ENCODE results near the gene PRADC1. TPM values are rescaled to one million over a fixed set of nuclear protein-coding genes. Genes with fewer than 3 reads are reported as not detected.
"Not testable (repeated sequence)": the region's sequence is repeated elsewhere in the genome, so short reads cannot be mapped to it uniquely, and the experiment has no call there.

The PRADC1 gene
- polyA plus RNA-seq, 1 donor: 33.0 TPM

- not testable (repeated sequence) for DNase-seq
Measured at GRCh38 chr2:73200281-73200680, 32.8 kb downstream of the PRADC1 start.

GRCh38 chr2:73197579-73197978, 35.5 kb downstream of the PRADC1 start:
- no peak for DNase-seq

DNA sequence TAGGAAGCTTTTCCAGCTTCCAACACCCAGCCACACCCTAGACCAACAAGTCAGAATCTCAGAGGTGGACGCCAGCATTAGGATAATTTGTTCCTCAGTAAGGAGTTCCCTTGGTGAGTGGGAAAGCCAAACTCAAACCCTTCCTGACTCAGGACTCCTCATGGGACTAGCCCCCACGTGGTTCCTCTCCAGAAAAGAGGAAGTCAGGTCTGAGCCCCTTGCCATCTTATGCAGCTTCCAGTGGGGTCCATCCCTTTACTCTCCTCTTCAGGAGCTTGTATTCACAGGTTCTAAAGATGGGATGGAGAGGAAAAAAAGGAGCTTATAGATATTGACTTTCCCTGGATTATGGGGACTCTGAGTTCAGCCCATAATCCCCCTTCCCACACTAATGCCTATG, 45.5 kb downstream of the PRADC1 start:
- DNase-seq: no peak

DNA sequence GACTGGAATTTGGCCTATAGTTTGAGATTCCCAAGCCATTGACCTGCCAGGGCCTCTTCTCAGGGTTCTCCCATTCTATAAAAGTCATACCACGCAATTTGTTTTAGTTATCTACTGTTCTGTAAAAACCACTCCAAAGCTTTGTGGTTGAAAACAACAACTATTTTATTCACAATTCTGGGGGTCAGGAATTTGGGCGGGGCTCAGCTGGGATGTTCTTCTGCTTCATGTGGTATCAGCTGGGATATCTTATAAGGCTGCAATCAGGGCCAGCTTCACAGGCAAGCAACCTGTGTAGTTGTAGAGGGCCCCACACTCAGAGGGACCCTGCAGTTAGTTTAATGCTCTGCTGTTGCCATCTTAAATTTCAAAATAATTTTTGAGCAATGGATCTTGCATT, 47.1 kb downstream of the PRADC1 start:
- DNase-seq: no peak

Other genes starting within 250 kb of the PRADC1 start
- 6.4 TPM for gene SFXN5, start 161.5 kb downstream of the PRADC1 start, polyA plus RNA-seq (ENCODE audit: insufficient read length)
- gene RAB11FIP5, start 120.3 kb downstream of the PRADC1 start, polyA plus RNA-seq (ENCODE audit: insufficient read length): 18.8 TPM
- not detected for gene NOTO, start 30.7 kb downstream of the PRADC1 start, polyA plus RNA-seq (ENCODE audit: insufficient read length)
- gene SMYD5, start 19.0 kb downstream of the PRADC1 start, polyA plus RNA-seq (ENCODE audit: insufficient read length): 35.2 TPM
- 174 TPM for gene CCT7, start 1.1 kb upstream of the PRADC1 start, polyA plus RNA-seq (ENCODE audit: insufficient read length)
- gene FBXO41, start 51.2 kb upstream of the PRADC1 start, polyA plus RNA-seq (ENCODE audit: insufficient read length): 0.23 TPM
- not detected for gene EGR4, start 60.3 kb upstream of the PRADC1 start, polyA plus RNA-seq (ENCODE audit: insufficient read length)
- 16.6 TPM for gene ALMS1, start 152.6 kb upstream of the PRADC1 start, polyA plus RNA-seq (ENCODE audit: insufficient read length)